Fibroblast of villous mesenchyme (primary cell): ENCODE results near the gene FSTL5. TPM values are rescaled to one million over a fixed set of nuclear protein-coding genes. Genes with fewer than 3 reads are reported as not detected.

ENCODE experiments used
- DNase-seq: peaks from one replicate; pipeline ENCODE4 v3.0.0-alpha.2; 2010; ENCODE audit warnings: low read depth
- H3K4me3 ChIP-seq: 2 replicates; pipeline ENCODE4 v1.5.1; 2011; ENCODE audit warnings: low read depth, mild to moderate bottlenecking, low read length
- total RNA-seq: library from RNA; depleted of rRNA; stranded (reverse); fragments of >200 nt; gene quantifications from 2 replicates; pipeline ENCODE4 v1.2.3, GENCODE V29; 2012
- TF ChIP-seq, protein P1 (sequence below): IDR thresholded peaks from 2 replicates; pipeline ENCODE4 v1.5.1; 2012; ENCODE audit warnings: low read depth, mild to moderate bottlenecking, low read length; ENCODE audit not compliant: insufficient read depth

FSTL5 gene
- total RNA-seq, 1 donor = not detected

- TF ChIP-seq, protein P1, sequence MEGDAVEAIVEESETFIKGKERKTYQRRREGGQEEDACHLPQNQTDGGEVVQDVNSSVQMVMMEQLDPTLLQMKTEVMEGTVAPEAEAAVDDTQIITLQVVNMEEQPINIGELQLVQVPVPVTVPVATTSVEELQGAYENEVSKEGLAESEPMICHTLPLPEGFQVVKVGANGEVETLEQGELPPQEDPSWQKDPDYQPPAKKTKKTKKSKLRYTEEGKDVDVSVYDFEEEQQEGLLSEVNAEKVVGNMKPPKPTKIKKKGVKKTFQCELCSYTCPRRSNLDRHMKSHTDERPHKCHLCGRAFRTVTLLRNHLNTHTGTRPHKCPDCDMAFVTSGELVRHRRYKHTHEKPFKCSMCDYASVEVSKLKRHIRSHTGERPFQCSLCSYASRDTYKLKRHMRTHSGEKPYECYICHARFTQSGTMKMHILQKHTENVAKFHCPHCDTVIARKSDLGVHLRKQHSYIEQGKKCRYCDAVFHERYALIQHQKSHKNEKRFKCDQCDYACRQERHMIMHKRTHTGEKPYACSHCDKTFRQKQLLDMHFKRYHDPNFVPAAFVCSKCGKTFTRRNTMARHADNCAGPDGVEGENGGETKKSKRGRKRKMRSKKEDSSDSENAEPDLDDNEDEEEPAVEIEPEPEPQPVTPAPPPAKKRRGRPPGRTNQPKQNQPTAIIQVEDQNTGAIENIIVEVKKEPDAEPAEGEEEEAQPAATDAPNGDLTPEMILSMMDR = no peak
- no peak overlapping the region for H3K4me3 ChIP-seq
- DNase-seq = no peak
Measured at GRCh38 chr4:161444626-161445025, 719.2 kb downstream of the FSTL5 start.

- no peak for DNase-seq
- no peak overlapping the region for H3K4me3 ChIP-seq
- TF ChIP-seq, protein P1 = no peak
Measured at GRCh38 chr4:161442921-161443320, 720.9 kb downstream of the FSTL5 start.

DNA sequence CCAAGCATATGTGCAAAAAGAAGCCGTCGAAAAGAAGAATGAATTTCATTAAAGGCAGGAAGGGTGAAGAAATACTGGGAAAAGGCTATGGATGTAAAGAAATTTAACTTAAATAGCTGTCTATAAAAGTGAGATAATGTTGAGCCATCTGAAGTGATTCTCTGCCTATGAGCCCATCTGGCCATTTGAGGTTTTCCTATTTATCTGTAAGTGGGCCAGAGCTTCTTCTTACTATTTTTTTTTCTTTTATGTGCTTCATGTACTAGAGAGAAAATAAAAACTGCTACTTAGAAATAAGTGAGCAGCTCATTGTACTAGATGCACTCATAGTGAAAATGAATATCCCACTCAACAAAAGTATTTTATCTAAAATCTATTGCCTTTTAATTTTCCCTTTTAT is 725.7 kb downstream of the FSTL5 start:
- H3K4me3 ChIP-seq = no peak overlapping the region
- TF ChIP-seq, protein P1 = no peak
- no peak for DNase-seq

DNA sequence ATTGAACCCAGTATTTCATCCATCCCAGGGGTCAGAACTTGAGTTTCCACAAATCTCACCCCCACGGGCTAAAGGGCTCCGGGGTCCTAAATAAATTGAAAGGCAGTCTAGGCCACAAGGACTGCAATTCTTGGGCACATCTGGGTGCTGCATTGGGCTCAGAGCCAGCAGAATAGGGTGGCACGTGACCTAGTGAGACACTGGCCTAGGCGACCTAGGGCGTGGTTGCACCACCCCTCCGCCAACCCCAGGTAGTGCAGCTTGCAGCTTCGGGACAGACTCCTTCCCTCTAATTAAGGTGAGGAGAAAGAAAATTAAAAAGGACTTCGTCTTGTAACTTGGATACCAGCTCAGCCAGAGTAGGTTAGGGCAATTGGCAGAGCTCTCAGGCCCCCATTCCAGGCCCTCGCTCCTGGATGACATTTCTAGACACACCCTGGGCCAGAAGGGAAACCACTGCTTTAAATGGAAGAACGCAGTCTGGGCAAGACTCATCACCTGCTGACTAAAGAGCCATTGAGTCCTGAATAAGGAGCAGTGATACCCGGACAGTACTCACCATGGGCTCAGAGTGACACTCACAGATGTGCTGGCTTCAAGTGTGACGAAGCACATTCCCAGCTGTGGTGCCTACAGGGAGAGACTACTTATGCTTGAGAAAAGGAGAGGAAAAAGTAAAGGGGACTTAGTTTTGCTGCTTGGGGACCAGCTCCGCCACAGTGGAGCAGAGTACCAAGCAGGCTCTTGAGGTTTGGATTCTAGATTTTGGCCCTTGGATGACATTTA is 735.4 kb downstream of the FSTL5 start:
- DNase-seq = no peak
- TF ChIP-seq, protein P1 = no peak
- H3K4me3 ChIP-seq = no peak overlapping the region

- no peak overlapping the region for H3K4me3 ChIP-seq
- TF ChIP-seq, protein P1 = no peak
- no peak for DNase-seq
Measured at GRCh38 chr4:161419822-161420221, 744.0 kb downstream of the FSTL5 start.

- no peak overlapping the region for H3K4me3 ChIP-seq
- TF ChIP-seq, protein P1 = no peak
- DNase-seq = no peak
Measured at GRCh38 chr4:161411901-161412300, 751.9 kb downstream of the FSTL5 start.
